Prostate gland (tissue), 2 donors: ENCODE data around the gene GRIN2A.

Experiments used
- POLR2AphosphoS5 ChIP-seq: sonication (generic); formaldehyde crosslinking; IDR thresholded peaks from one replicate; pipeline ENCODE4 v1.6.1; 2017; ENCODE audit warnings: antibody characterized with exemption
- TF ChIP-seq, protein P1 (sequence below), 4 experiments: fragments of 200-600 bp in 2 of 4; fragments of 450-650 bp in 2 of 4; sonication (generic) in 2 of 4; IDR thresholded peaks; 1 replicate in 3 of 4; 2 replicates in 1 of 4; pipeline ENCODE4 v1.5.1; 2016 to 2019; ENCODE audit warnings: antibody characterized with exemption in 4 of 4, mild to moderate bottlenecking in 2 of 4, moderate library complexity in 2 of 4

DNA sequence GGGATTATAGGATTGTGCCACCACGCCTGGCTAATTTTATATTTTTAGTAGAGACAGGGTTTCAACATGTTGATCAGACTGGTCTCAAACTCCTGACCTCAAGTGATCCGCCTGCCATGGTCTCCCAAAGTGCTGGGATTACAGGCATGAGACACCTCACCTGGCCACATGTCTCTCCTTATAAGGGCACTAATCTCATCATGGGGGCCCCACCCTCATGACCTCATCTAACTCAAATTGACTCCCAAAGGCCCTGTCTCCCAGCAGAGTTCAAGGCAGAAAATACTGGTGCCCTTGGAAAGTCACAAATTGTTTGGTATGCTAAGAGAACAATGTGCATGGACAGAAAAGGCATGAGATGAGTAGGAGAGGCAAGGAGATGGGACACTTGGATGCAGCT lies 49.3 kb upstream of the GRIN2A start:
- TF ChIP-seq, protein P1, sequence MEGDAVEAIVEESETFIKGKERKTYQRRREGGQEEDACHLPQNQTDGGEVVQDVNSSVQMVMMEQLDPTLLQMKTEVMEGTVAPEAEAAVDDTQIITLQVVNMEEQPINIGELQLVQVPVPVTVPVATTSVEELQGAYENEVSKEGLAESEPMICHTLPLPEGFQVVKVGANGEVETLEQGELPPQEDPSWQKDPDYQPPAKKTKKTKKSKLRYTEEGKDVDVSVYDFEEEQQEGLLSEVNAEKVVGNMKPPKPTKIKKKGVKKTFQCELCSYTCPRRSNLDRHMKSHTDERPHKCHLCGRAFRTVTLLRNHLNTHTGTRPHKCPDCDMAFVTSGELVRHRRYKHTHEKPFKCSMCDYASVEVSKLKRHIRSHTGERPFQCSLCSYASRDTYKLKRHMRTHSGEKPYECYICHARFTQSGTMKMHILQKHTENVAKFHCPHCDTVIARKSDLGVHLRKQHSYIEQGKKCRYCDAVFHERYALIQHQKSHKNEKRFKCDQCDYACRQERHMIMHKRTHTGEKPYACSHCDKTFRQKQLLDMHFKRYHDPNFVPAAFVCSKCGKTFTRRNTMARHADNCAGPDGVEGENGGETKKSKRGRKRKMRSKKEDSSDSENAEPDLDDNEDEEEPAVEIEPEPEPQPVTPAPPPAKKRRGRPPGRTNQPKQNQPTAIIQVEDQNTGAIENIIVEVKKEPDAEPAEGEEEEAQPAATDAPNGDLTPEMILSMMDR (IDR thresholded peaks at IDR 0.05): no peak
- no peak for TF ChIP-seq POLR2AphosphoS5
